Measurements from ENCODE around the gene PIMREG. TPM values are rescaled to one million over a fixed set of nuclear protein-coding genes. Genes with fewer than 3 reads are reported as not detected.

The PIMREG gene, protein sequence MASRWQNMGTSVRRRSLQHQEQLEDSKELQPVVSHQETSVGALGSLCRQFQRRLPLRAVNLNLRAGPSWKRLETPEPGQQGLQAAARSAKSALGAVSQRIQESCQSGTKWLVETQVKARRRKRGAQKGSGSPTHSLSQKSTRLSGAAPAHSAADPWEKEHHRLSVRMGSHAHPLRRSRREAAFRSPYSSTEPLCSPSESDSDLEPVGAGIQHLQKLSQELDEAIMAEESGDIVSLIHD
- 7.6 and 45.1 TPM in 2 replicates for total RNA-seq (ENCODE audit: low replicate concordance)
- long read RNA-seq, transcript PIMREG-205 (6 exons, 1,948 nt), result major isoform, 14 of 19 reads
- long read RNA-seq, partial matches to known transcripts, result 1 of 19 reads
- long read RNA-seq, other reads (novel, unspliced or antisense), result 1 of 19 reads

DNA sequence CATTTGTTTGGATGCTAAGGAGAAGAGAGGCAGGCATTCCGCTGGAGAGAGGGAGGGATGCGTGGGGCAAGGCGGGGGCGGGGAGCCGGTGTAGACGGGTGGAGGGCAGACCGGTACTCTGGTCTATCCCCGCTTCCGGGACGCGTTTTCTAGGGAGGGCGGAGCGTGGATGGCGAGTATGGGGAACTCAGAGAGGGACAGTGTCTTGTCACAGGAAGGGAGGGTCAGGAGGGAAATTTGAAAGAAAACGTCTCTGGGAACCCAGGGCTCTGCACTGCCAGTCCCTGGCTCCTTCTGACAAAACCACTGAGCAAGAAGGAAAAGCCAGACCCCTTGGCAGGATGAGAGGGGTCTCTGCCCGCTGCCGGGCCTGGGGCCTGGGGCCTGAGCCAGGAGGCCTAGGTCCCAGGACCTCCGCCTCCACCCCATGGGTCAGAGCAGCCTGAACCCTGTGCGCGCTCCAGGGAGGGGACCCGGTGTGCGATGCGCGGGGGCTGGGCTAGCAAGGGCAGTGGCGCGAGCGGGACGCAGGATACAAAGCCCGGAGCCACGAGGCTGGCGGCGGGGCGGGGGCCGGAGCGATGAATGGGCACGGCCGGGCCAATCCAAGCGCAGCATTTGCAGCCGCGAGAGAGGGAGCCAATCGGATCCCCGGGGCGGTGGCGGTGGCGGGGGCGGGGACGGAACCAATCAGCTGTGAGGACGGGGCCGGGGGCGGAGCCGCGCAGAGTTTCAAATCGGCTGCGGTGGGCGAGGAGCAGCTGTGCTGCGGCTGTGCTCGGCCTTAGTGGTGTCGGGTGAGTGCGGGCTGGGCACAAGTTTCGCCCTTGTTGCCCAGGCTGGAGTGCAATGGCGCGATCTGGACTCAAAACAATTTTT lies at the start of gene PIMREG:
Gene PIMREG, plus strand, starts transcription at position 764 of the 879 bp plus-strand sequence. CDS start 656 bp downstream, outside the sequence.
- peaks cover 24% of the 10 kb centered on the region for H3K4me1 Mint-ChIP-seq (ENCODE audit: unreplicated experiment)
- DNase-seq (ENCODE audit: extremely low spot score, unreplicated experiment), result peak; percentile 99

DNA sequence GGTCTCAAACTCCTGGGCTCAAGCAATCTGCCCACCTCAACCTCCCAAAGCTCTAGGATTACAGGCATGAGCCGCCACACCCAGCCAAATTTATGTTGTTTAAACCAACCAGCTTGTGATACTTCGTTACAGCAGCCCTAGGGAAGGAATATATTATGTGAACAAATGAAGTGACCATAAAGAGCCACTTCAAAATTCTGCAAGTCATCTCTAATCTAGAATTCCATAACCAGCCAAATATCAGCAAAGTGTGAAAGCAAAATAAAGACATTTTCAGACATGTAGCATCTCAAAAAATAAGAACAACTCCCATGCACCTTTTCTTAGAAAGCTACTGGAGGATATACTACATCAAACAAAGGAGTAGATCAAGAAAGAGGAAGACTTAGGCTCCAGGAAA lies 45.3 kb upstream of the PIMREG start:
- no peak overlapping the region for H3K4me3 Mint-ChIP-seq
- no peak overlapping the region for H3K27ac Mint-ChIP-seq
- peaks cover 6% of the 10 kb centered on the region for H3K4me1 Mint-ChIP-seq (ENCODE audit: unreplicated experiment)
- peaks cover 7% of the 10 kb centered on the region for H3K27me3 Mint-ChIP-seq
- TF ChIP-seq, protein P1, sequence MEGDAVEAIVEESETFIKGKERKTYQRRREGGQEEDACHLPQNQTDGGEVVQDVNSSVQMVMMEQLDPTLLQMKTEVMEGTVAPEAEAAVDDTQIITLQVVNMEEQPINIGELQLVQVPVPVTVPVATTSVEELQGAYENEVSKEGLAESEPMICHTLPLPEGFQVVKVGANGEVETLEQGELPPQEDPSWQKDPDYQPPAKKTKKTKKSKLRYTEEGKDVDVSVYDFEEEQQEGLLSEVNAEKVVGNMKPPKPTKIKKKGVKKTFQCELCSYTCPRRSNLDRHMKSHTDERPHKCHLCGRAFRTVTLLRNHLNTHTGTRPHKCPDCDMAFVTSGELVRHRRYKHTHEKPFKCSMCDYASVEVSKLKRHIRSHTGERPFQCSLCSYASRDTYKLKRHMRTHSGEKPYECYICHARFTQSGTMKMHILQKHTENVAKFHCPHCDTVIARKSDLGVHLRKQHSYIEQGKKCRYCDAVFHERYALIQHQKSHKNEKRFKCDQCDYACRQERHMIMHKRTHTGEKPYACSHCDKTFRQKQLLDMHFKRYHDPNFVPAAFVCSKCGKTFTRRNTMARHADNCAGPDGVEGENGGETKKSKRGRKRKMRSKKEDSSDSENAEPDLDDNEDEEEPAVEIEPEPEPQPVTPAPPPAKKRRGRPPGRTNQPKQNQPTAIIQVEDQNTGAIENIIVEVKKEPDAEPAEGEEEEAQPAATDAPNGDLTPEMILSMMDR (conservative IDR thresholded peaks at IDR 0.05), result no peak
- no peaks in the 10 kb centered on the region for H3K9me3 Mint-ChIP-seq
- no peak for DNase-seq (ENCODE audit: extremely low spot score, unreplicated experiment)
- H3K36me3 Mint-ChIP-seq, result no peaks in the 10 kb centered on the region

More for the DNA sequence above, at the start of gene PIMREG:
- H3K27ac Mint-ChIP-seq, result peak within 1 kb of the TSS; percentile 92
- no peaks in the 10 kb centered on the region for H3K27me3 Mint-ChIP-seq
- no peaks in the 10 kb centered on the region for H3K9me3 Mint-ChIP-seq
- TF ChIP-seq, protein P1 (conservative IDR thresholded peaks at IDR 0.05), result no peak
- peak within 1 kb of the TSS; percentile 98 for H3K4me3 Mint-ChIP-seq
- peaks cover 11% of the 10 kb centered on the region for H3K36me3 Mint-ChIP-seq

DNA sequence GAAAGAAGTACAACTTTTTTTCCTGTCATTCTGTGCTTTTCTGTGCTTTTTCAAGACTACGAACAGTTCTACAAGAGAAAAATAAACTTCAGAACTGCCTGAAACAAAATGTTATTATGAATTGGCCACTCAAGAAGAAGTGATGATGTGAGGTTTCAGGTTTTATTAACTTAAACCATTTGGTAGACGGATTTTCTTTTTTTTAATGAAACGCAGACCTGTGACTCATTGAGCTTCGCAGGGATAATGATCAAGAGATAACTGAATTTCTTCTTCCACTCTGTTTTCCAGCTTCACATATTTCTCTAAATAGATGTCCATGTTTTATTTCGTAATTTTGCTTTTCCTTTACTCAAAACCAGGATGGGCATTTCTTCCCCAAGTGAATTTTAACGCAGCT lies 42.0 kb upstream of the PIMREG start:
- no peak for DNase-seq (ENCODE audit: extremely low spot score, unreplicated experiment)
- Mint-ChIP-seq H3K9me3 (no peaks in the 10 kb centered on the region), H3K27ac (no peak overlapping the region), H3K36me3 (no peaks in the 10 kb centered on the region), H3K4me3 (no peak overlapping the region), H3K4me1 (ENCODE audit: unreplicated experiment) (no peaks in the 10 kb centered on the region), H3K27me3 (peaks cover 4% of the 10 kb centered on the region)
- TF ChIP-seq, protein P1 (conservative IDR thresholded peaks at IDR 0.05), result no peak

DNA sequence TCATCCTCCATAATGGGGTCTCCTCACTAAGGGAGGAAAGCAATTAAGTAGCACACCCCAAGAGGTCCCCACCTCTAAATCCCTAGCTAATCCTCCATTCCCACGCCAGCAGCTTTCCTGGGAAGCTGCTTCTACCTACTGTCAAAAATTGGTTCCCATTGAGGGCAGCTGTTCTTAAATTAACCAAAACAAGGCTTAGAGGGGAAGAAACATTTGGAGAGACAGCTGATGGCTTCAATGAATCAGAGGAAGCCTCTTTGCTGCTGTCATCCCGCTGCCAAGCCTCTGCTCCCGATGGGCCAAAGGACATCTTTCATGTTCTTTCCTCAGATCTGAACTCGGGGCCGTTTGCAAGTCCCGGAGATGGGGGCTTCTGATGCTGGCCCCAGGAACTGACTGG lies 36.0 kb upstream of the PIMREG start:
- no peaks in the 10 kb centered on the region for H3K36me3 Mint-ChIP-seq
- H3K4me1 Mint-ChIP-seq (ENCODE audit: unreplicated experiment), result no peaks in the 10 kb centered on the region
- H3K27me3 Mint-ChIP-seq, result peaks cover 9% of the 10 kb centered on the region
- H3K4me3 Mint-ChIP-seq, result no peak overlapping the region
- TF ChIP-seq, protein P1 (conservative IDR thresholded peaks at IDR 0.05), result no peak
- H3K27ac Mint-ChIP-seq, result no peak overlapping the region
- DNase-seq (ENCODE audit: extremely low spot score, unreplicated experiment), result no peak
- H3K9me3 Mint-ChIP-seq, result no peaks in the 10 kb centered on the region

DNA sequence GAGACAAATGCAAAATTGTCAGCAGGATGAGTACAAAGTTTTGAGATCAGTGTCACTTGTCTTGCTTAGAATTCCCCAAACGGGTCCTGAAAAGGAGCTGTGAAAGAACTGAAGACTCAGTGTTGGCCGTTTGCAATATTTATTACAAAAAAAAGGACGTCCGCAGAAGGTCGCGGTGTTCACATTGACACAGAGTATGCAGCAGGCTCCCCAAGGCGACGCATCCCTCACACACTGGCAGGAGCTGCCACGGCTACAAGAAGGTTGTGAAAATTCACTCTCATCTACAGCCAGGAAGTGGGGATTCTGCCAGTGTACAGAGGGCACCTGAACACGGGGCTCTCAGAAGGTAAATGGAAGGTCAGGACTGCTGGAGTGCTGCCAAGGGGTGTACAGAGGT lies 35.5 kb upstream of the PIMREG start:
- no peak for DNase-seq (ENCODE audit: extremely low spot score, unreplicated experiment)
- TF ChIP-seq, protein P1 (conservative IDR thresholded peaks at IDR 0.05), result no peak
- Mint-ChIP-seq H3K36me3 (no peaks in the 10 kb centered on the region), H3K4me3 (no peak overlapping the region), H3K27me3 (peaks cover 9% of the 10 kb centered on the region), H3K27ac (no peak overlapping the region), H3K4me1 (ENCODE audit: unreplicated experiment) (no peaks in the 10 kb centered on the region), H3K9me3 (no peaks in the 10 kb centered on the region)
